ENCODE results near the gene HOXD9.

Gene HOXD9

DNA sequence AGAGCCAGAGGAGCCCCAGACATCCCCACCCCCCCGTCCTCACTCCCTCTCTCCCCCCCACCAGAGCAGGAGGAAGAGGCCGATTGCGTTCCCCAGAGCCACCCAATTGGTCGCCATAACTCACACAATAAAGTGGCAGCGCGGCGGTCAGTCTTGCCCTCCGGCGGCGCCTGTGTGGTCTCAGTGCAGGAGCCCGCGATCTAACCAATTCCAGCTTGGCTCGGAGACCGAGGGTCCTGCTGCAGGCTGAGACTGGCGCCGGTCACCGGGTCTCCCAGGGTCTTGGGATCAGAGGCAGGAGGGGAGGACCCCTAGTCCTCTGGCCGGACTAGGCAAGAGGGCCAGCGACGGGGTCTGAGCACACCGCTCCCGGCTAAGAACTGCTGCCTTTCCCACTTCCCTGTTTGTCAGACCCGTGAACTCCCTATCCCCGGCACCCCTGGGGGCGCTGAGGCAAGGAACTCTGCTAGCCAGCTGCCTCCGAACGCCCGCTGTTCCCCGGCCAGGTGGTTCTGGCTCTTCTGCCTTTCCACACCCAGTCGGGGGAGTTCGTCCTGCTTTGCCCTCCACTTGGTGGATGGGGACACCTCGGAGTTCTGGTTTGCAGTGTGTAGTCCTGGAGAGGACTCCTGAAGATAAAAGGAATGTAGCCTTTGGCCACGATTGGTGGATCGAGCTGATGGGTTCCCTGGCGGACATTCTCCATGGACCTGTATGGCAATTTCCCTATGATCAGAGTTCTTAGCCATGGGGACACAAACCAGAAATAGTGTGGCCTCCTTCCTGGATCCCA lies 24.0 kb upstream of the HOXD9 start:
- DNase-seq (ENCODE audit: low read depth) = no peak

DNA sequence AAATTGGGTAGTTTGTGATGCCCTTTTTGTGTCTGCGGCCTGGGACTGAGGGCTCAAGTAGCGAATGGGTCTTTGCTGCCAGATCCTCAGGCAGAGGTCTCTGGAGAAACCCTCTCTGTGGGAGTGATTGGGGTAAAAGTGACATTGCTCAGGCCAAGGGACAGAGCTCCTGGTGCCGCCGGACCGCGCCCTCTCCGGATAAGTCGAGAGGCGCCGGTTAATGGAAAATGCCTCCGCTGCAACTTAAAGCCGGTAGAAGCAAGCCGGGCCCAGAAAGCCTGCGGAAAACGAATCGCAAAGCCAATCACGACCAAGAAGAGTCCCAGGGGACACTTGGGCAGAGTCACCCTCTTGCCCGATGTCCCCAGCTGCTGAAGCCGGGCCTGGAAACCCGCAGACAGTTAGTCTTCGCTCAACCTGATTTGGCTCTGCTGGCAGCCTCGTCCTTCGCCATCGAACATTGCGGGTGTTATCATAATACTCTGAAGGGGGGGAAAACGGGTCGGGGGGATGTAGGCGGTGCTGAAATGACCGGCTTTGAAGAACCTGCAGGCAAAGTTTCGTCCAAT lies 23.3 kb upstream of the HOXD9 start:
- no peak for DNase-seq (ENCODE audit: low read depth)

DNA sequence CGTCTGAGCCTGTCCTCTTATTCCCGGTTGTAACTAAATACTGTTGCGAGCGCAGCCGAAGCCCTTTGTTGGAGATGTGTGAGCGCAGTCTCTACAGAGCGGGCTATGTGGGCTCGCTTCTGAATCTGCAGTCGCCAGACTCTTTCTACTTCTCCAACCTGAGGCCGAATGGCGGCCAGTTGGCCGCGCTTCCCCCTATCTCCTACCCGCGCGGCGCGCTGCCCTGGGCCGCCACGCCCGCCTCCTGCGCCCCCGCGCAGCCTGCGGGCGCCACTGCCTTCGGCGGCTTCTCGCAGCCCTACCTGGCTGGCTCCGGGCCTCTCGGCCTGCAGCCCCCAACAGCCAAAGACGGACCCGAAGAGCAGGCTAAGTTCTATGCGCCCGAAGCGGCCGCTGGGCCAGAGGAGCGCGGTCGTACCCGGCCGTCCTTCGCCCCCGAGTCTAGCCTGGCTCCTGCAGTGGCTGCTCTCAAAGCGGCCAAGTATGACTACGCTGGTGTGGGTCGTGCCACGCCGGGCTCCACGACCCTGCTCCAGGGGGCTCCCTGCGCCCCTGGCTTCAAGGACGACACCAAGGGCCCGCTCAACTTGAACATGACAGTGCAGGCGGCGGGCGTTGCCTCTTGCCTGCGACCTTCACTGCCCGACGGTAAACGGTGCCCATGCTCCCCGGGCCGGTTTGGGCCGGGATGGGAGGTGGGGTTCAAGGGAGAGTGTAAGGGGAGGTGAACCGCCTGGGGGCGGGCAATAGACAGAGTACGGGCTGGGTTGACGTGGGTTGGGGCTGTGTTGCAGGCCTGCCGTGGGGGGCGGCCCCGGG lies 22.6 kb upstream of the HOXD9 start, which contains the start of gene HOXD12:
Gene HOXD12 (plus strand): TSS at position 68 of the 819 bp plus-strand sequence. CDS start 7 bp downstream, at position 75.
- DNase-seq (ENCODE audit: low read depth) = no peak

DNA sequence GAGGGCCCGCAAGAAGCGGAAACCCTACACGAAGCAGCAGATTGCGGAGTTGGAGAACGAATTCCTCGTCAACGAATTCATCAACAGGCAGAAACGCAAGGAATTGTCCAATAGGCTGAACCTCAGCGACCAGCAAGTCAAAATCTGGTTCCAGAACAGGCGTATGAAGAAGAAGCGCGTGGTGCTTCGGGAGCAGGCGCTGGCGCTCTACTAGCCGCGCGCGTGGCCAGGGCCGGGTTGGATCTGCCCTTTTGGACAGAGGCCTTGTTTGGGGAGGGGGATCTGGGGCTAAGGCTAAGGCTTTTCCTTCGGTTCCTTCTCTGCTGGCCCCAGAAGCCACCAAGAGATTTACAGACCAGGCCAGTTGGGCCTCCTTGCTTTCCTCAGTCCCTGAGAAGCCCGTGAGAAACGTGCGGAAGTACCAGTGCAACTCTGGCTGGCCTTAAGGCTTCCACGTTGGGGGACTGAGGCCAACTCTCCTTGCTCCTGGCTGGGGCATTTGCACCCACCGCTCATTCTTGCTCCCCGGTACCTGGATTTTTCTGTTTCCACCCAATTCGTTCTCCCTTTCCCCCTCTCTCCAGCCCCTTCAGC lies 21.9 kb upstream of the HOXD9 start:
- no peak for DNase-seq (ENCODE audit: low read depth)

DNA sequence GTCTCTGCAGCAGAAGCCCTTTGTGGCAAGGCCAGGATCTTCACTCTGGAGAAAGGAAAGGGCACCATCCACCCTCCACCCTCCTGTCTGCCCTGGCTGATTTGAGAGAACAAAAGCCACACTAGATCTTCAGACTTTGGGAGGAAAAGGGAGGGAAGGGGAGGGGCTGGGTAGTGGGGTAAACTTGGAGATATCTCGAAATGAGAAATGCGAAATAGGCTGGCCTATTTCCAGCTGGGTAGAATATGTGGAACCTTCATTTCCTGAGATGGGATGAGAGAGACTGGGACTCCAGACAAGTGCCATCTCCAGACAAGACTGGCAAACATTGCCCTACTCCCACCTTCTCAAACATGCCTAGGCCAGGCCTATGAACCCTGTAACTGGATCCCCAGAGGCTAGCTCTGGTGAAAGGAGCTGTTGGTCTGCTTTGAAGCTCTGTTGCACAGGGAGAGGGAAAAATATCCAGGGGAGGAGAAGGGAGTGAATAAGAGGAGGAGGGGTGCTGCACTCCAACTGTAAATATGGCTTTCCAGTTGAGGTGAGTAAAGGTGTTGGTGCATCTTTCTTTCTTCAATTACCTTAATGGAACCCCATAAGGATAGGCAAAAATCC lies 21.2 kb upstream of the HOXD9 start:
- no peak for DNase-seq (ENCODE audit: low read depth)

DNA sequence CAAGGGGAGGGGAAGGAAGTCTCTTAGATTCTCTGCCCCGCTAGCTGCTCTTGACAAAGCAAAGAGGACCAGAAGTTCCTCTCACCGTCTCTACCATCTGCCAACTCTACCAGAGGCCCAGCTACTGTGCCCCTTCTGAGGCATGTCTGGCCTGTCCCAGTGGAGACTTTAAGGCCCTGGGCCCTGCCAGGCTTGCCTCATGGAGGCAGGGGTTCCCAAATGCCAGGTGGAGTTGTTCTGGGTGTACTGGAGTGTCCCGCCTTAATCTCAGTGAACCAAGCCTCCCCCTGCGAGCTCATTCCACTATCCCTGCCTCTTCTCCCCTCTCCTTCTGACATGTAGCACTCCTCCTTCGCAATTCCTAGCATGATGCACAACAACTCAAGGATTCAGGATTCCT lies 20.7 kb upstream of the HOXD9 start:
- no peak for DNase-seq (ENCODE audit: low read depth)

DNA sequence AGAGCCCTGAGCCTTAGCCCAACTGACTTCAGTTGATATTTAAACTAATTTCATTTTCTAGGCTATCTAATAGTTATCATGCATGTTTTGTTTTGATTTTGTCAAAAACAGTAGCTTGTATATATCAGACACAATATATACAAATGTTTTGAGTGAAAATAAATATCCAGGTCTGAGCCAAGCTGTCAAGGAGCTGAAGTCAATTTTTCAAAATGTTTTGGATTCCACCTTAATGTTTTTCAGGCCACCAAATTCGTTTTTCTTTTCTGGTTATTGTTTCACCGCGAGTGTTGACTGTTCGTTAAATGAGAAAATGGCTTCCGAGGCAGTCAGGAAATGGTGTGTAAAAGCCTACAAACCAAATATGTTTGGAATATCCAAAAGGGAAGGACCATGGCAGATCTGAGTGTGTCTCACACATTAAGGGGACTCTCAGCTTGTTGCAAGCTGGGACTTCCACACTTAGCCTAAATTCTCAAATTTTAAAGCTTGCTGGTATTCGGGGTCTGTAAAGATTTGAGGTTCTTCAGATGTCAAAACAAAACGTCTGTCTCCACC lies 20.1 kb upstream of the HOXD9 start:
- DNase-seq (ENCODE audit: low read depth) = no peak

DNA sequence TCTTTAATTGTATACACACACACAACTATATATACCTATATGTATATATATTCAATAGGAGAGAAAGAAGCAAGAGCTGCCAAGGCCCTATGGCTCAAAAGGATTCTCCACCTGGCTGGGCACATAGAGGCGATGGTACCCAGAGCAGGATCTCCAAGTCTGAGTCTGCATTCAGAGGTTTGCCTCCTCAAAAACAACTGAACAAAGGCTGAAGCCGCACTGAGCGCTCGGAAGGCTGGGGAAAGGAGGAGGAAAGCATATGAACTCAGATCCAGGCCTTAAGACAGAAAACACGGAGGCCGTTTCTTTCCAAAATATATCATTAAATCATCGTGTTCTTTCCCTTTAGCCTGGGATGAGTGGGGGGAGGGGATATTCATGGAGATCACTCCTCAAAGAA lies 19.3 kb upstream of the HOXD9 start:
- no peak for DNase-seq (ENCODE audit: low read depth)

DNA sequence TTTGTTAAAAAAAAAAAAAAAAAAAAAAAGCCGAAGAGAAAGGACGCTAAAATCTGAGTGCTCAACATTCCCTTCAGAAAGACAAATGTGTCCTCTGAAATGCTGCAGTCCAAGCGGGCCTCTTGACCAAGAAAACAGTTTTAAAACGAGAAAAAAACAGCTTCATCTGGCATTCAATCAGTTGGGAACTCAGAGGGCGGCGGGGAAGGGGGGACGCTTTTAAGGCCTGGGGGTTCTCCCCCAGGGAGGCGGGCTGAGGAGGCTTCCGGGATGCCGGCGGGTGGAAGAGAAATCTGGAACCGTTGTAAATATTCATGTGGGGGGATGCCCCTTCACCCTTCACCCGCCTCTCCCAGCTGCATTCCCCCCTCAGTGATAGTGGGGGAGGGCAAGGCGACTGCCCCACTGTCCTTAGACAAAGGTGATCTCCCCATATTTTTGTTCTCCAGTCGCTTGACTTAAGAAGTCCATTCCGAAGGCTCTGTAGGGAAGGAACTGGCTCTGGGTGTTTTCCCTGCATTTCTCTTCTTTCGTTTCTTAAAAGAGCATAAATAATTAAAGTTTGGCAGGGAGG lies 18.7 kb upstream of the HOXD9 start:
- no peak for DNase-seq (ENCODE audit: low read depth)

DNA sequence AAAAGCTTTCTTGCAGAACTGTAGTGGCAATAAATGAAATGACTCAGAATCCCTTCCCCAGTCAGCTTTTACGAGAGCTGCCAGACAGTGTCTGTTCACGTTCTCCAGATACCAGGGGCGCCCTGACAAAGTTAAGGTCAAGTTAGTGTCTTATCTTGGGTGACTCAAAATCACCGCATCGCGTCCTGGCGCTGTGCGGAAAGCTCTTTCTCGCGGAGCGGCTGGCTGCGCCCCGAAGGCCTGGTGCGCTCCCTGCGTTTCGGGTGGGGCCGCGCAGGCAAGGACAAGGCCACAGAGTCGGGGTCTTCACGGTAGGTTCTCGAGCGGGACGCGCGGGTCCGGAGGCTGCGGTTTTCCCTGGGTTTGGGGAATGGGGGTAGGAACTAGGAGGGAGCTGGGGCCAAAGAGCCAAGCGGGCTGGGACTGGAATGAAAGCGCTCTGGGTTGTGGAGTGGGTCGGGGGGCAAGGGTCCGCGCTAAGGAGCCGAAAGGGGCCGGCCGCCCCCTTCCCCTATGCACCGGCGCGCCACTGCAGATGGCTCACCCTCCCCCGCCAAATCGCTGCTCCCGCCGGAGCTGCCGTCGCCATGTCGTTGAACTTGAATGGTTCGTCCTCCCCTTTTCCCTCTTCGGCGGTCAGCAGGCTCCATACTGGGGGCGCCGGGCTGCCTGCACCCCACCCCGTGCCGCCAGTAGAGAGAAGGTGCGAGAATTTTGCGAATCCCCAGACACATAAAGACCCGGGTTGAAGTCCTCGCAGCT lies 18.0 kb upstream of the HOXD9 start:
- DNase-seq (ENCODE audit: low read depth) = no peak

DNA sequence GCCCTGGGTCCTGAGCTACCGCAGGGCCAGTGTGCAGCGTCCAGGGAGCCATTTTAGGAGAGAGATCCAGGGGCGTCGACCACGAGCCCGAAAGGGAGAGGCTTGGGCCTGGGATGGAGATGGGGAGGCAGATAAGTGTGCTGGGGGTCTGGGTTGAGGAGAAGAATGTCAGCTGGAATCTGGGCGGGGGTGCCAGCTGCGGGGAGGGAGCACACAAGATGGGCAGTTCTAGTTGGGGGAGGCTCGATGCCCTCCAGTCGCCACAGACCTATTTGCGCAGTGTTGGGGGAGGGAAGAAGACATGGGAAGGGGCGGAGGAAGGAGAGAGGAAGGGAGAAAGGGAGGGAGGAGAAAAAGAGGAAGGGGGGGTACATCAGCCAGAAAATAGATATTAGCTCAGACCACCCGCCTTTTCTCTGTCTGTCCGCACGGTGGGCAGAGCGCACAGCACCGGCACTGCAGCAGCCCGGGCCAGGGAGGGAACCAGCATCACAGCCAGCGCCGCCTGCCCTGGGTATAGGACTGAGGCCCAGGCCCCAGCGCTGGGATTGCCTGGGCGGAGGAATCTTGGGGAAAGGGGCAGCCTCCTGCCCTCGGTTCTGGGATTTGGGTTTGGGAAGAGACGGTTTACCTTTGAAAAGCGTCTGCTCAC lies 17.3 kb upstream of the HOXD9 start:
- no peak for DNase-seq (ENCODE audit: low read depth)

DNA sequence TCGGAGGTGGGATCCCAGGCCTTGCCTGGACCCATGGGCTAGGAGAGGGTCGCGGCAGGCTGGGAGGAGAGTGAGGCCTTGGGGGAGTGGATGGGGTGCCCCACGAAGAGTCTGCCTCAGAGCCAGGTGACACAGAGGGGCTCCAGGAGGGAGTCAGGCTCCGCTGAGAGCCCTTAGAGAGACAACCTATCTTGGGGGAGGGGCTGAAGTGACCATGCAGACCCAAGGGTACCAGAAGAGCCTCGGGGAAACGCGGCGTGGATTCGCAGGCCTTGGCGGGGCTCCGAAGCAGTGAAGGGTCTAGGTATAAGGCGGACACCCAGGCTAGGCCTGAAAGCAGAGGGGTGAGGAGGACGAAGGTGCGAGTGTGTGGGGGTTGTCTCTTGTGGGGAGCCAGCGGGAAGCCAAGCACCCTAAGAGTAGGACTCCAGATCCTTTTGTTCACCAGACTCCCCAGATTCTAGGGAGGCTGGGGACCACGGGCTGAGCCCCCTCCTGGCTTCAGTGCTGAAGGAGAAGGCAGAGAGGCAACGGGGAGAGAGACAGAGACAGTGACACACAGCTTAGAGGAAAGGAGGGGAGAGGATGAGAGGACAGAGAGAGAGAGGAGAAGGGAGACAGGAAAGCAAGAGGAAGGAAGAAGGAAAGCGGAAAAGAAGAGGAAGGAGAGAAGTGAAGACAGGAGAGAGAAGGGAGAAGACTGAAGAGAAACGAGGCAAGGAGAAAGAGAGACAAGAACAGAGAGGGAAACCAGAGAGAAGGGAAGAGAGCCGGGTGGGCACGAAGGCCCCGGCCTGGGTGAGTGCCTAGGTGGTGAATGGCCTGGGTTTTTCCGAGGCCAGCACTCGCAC lies 16.6 kb upstream of the HOXD9 start:
- no peak for DNase-seq (ENCODE audit: low read depth)

DNA sequence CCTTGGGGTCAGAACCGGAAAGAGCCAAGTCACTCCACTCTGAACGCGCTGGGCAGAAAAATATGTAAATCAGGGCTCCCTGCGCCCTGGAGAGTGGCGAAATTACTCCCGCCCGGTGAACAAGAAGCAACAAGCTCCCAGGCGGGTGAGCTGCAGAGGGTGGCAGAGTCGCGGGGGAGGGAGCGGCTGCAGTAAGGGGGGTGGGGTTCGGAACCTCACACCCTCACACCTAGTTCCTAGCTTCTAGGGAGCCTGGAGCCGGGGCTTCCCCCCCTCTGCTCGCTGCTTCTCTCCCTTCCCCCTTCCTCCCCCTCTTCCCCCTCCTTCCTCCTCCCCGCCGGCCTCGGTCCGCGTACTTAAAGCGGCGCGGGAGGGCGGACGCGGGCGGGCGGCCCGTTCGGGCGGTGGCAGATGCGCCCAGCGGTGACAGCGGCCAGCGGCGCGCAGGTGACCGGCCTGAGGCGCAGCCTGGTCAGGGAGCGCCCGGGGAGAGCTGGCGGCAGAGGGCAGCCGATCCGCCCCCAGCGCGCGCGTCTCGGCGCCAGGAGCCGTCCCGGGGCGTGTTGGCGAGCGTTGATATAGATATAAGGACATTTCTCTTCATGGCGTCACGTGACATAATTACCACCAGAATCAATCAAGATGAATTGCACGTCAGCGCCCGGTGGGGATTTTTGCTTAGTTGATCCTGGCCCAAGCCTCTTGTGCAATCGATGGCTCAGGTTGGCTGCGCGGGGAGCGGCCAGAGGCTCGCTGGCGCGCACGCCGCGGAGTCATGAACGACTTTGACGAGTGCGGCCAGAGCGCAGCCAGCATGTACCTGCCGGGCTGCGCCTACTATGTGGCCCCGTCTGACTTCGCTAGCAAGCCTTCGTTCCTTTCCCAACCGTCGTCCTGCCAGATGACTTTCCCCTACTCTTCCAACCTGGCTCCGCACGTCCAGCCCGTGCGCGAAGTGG lies 15.7 kb upstream of the HOXD9 start, which contains the start of gene HOXD11:
Gene HOXD11 (plus strand): TSS at position 700 of the 959 bp plus-strand sequence. CDS start 76 bp downstream, at position 776.
- no peak for DNase-seq (ENCODE audit: low read depth)

DNA sequence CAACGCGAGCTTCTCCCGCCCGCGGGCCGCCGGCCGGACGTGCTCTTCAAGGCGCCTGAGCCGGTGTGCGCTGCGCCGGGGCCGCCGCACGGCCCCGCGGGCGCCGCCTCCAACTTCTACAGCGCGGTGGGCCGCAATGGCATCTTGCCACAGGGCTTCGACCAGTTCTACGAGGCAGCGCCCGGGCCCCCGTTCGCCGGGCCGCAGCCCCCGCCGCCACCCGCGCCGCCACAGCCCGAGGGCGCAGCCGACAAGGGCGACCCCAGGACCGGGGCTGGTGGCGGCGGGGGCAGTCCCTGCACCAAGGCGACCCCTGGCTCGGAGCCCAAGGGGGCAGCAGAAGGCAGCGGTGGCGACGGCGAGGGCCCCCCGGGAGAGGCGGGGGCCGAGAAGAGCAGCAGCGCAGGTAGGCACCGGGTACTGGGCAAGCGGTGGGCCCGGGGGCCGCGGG lies 14.8 kb upstream of the HOXD9 start:
- DNase-seq (ENCODE audit: low read depth) = no peak

DNA sequence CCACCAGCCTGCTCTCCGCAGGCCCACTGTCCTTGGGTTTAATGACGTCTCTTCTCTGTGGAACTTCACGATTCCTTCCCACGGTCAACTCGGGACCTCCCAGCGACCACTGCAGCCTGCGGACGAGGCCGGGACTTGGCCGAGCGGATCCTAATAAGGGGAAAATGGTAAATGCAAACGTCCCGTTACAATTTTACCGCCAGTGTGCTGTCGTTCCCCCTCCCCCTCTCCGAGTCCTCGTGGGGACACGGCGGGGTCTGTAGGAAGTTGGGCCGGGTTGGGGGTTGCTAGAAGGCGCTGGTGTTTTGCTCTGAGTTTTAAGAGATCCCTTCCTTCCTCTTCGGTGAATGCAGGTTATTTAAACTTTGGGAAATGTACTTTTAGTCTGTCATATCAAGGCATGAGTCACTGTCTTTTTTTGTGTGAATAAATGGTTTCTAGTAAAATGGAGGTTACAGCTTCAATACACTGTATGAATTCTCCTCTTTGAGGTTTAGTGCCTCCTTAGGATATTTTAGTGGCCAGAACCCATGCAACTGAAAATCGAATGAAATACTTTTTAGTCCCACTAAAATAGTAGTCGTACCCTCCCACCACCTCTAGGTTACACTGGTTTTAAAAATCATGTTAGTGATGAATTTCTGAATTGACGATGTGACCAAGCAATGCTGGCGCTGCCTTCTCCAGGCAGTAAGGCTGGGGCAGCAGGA lies 13.2 kb upstream of the HOXD9 start:
- DNase-seq (ENCODE audit: low read depth) = no peak

DNA sequence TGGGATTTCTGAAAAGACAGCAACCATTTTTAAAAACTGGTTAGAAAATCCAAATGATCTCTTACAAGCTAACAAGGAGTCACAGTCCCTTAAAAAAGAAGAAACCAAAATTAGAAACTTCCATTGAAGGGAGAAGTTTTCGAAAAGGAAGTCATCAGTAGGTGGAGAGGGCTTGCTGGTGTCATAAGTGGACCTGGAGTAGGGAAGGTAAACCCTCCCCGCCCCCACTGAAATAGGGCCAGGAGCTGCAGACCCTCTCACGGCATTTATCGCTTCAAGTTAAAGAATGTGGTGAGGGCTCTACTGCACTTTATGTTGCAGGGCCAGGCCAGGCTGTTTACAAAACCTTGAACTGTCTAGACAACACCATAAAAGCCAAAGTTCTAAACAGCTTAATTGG lies 12.6 kb upstream of the HOXD9 start:
- DNase-seq (ENCODE audit: low read depth) = no peak

All from activated T-cell treated with anti-CD3 and anti-CD28 coated beads for 48 hours (primary cell).